ENCODE data around the gene NRIP1. TPM values are rescaled to one million over a fixed set of nuclear protein-coding genes. Genes with fewer than 3 reads are reported as not detected.
A peak's percentile ranks its signal among the peaks of the same experiment; 100 is the strongest.

Gene NRIP1, protein sequence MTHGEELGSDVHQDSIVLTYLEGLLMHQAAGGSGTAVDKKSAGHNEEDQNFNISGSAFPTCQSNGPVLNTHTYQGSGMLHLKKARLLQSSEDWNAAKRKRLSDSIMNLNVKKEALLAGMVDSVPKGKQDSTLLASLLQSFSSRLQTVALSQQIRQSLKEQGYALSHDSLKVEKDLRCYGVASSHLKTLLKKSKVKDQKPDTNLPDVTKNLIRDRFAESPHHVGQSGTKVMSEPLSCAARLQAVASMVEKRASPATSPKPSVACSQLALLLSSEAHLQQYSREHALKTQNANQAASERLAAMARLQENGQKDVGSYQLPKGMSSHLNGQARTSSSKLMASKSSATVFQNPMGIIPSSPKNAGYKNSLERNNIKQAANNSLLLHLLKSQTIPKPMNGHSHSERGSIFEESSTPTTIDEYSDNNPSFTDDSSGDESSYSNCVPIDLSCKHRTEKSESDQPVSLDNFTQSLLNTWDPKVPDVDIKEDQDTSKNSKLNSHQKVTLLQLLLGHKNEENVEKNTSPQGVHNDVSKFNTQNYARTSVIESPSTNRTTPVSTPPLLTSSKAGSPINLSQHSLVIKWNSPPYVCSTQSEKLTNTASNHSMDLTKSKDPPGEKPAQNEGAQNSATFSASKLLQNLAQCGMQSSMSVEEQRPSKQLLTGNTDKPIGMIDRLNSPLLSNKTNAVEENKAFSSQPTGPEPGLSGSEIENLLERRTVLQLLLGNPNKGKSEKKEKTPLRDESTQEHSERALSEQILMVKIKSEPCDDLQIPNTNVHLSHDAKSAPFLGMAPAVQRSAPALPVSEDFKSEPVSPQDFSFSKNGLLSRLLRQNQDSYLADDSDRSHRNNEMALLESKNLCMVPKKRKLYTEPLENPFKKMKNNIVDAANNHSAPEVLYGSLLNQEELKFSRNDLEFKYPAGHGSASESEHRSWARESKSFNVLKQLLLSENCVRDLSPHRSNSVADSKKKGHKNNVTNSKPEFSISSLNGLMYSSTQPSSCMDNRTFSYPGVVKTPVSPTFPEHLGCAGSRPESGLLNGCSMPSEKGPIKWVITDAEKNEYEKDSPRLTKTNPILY (N-terminal part only)
- 10 to 100 TPM; 15.9 to 21.6 (median 16.9) TPM for total RNA-seq

- intact Hi-C loops (cut with DNase I; ENCODE audit: low total_unique reads), result no loop called here
- 0% methylated on average over 33 to 41 of the region's 116 CpGs for WGBS, 2 donors
- H3K4me3 ChIP-seq (ENCODE audit: low read depth, poor library complexity, severe bottlenecking), result peak within 1 kb of the TSS; percentile 64
- TF ChIP-seq, protein P1, sequence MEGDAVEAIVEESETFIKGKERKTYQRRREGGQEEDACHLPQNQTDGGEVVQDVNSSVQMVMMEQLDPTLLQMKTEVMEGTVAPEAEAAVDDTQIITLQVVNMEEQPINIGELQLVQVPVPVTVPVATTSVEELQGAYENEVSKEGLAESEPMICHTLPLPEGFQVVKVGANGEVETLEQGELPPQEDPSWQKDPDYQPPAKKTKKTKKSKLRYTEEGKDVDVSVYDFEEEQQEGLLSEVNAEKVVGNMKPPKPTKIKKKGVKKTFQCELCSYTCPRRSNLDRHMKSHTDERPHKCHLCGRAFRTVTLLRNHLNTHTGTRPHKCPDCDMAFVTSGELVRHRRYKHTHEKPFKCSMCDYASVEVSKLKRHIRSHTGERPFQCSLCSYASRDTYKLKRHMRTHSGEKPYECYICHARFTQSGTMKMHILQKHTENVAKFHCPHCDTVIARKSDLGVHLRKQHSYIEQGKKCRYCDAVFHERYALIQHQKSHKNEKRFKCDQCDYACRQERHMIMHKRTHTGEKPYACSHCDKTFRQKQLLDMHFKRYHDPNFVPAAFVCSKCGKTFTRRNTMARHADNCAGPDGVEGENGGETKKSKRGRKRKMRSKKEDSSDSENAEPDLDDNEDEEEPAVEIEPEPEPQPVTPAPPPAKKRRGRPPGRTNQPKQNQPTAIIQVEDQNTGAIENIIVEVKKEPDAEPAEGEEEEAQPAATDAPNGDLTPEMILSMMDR (IDR thresholded peaks at IDR 0.05), result no peak
- TF ChIP-seq POLR2A (IDR thresholded peaks at IDR 0.05), result peak in 1 of 2 donors; percentile 36
- peak; percentile 86 to 98 for DNase-seq (ENCODE audit: low spot score in 2 of 2)
Observed at GRCh38 chr21:15064576-15065391, at the start of gene NRIP1. Gene NRIP1 (minus strand): TSS chr21:15065000. CDS start chr21:14968192, 96,808 bp downstream.

- H3K4me3 ChIP-seq (ENCODE audit: low read depth, poor library complexity, severe bottlenecking), result no peak overlapping the region
- TF ChIP-seq, protein P1 (IDR thresholded peaks at IDR 0.05), result no peak
- TF ChIP-seq POLR2A (IDR thresholded peaks at IDR 0.05), result no peak
- DNase-seq (ENCODE audit: low spot score in 2 of 2), result no peak
- 70 to 75% methylated on average over 4 of the region's 4 CpGs for WGBS, 2 donors
- intact Hi-C loops (cut with DNase I; ENCODE audit: low total_unique reads), result no loop called here
Observed at GRCh38 chr21:15112858-15113257, 48.1 kb upstream of the NRIP1 start.

DNA sequence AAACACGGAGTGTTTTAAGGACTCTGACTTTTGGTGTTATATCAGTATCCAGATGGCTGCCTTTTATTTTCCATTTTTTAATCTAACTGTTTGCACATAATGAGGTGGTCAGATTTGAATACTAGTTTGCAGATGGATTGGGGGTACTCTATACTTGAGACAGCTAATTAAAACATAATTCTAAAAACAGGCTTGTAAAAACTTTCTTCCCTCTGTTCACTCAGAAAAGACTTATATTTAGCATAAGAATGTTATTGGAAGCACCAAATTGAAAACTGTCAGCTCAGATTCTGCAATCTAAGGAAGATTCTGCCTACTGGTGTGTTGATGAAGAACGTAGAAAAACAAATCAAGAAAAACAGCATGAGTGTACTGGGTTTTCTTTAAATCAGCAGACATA, 44.0 kb upstream of the NRIP1 start:
- H3K4me3 ChIP-seq (ENCODE audit: low read depth, poor library complexity, severe bottlenecking), result no peak overlapping the region
- no peak for DNase-seq (ENCODE audit: low spot score in 2 of 2)
- WGBS, 2 donors, result 82 to 85% methylated on average over 2 of the region's 2 CpGs
- TF ChIP-seq, protein P1 (IDR thresholded peaks at IDR 0.05), result no peak
- TF ChIP-seq POLR2A (IDR thresholded peaks at IDR 0.05), result no peak
- intact Hi-C loops (cut with DNase I; ENCODE audit: low total_unique reads), result no loop called here

DNA sequence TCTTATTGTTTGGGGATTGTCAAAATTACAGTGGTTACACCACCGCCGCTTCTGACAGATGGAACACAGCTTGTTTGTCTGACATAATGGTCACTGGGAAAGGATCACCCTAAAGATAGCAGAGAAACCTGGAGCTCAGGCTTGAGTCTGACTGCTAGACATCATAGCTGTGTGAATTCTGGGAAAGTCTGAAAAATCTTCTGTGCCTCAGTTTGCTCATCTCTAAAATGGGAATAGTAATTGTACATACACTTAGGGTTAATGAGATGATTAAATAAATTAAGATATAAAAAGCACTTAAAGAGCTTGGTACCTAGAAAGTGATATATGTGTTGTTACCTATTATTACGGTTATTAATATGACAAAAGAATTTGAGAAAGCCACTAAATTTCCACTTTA, 39.7 kb upstream of the NRIP1 start:
- no peak overlapping the region for H3K4me3 ChIP-seq (ENCODE audit: low read depth, poor library complexity, severe bottlenecking)
- WGBS, 2 donors, result 94 to 95% methylated on average over 3 of the region's 3 CpGs
- DNase-seq (ENCODE audit: low spot score in 2 of 2), result no peak
- intact Hi-C loops (cut with DNase I; ENCODE audit: low total_unique reads), result no loop called here
- no peak for TF ChIP-seq POLR2A (IDR thresholded peaks at IDR 0.05)

DNA sequence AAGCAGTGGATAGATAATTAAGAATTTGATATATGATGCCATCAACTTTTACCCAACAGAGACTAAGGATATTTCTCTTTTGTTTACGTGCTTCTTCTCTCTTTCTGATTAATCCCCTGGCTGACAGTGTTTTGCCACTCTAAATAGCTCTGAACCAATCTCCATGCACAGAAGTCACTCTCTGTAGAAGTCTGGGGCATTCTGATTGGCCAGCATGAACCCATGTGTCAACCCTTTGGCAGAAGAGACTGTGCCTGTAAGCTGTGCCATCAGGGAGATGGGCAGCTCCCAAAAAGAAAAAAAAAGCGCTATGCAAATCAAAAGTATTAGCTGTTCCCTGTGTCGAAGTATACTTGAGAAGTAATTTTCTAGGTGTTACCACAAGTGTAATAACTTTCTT, 34.1 kb upstream of the NRIP1 start:
- DNase-seq (ENCODE audit: low spot score in 2 of 2), result no peak

More for the DNA sequence above, 34.1 kb upstream of the NRIP1 start:
- no peak overlapping the region for H3K4me3 ChIP-seq (ENCODE audit: low read depth, poor library complexity, severe bottlenecking)
- intact Hi-C loops (cut with DNase I; ENCODE audit: low total_unique reads), result no loop called here
- 69 to 75% methylated on average over 3 of the region's 3 CpGs for WGBS, 2 donors
- TF ChIP-seq, protein P1 (IDR thresholded peaks at IDR 0.05), result no peak
- no peak for TF ChIP-seq POLR2A (IDR thresholded peaks at IDR 0.05)

All from lower leg skin (tissue), 4 donors.